Stimulated activated effector memory CD8-positive, alpha-beta T cell treated with anti-CD3 and anti-CD28 coated beads, Interleukin-12 subunit alpha, Interleukin-12 subunit beta, amount 100 ng/mL, for 72 hours (primary cell): ENCODE results near the gene EFCAB8.

Experiments used
- ATAC-seq: fragments of 150-1000 bp; cut with Tn5 transposase; 2 replicates; pipeline ENCODE4 v1.10.0; 2021
- DNase-seq, 2 donors: peaks; one replicate each; pipeline ENCODE4 v3.0.0; 2021 to 2022; ENCODE audit warnings: low spot score in 2 of 2
- H3K27ac Mint-ChIP-seq: one replicate; pipeline ENCODE4 v1.8.0; 2022; ENCODE audit warnings: mild to moderate bottlenecking, mixed read lengths
- H3K36me3 Mint-ChIP-seq: one replicate; pipeline ENCODE4 v1.8.0; 2022; ENCODE audit warnings: mild to moderate bottlenecking, mixed read lengths
- H3K4me1 Mint-ChIP-seq: one replicate; pipeline ENCODE4 v1.8.0; 2022; ENCODE audit warnings: mixed read lengths
- H3K4me3 Mint-ChIP-seq: one replicate; pipeline ENCODE4 v1.8.0; 2022; ENCODE audit warnings: mild to moderate bottlenecking, mixed read lengths
- H3K9me3 Mint-ChIP-seq: one replicate; pipeline ENCODE4 v1.8.0; 2022; ENCODE audit warnings: mixed read lengths

EFCAB8 gene

GRCh38 chr20:33000802-33001466 lies 142.2 kb downstream of the EFCAB8 start:
- Mint-ChIP-seq H3K36me3 (no peaks in the 10 kb centered on the region), H3K4me1 (peaks cover 12% of the 10 kb centered on the region), H3K4me3 (no peak overlapping the region), H3K9me3 (peaks cover 4% of the 10 kb centered on the region), H3K27ac (peak overlapping the region; percentile 39)
- no peak for ATAC-seq
- DNase-seq: no peak

- DNase-seq (no peak), ATAC-seq (no peak)
Measured at GRCh38 chr20:33002087-33002808, 143.5 kb downstream of the EFCAB8 start.

DNA sequence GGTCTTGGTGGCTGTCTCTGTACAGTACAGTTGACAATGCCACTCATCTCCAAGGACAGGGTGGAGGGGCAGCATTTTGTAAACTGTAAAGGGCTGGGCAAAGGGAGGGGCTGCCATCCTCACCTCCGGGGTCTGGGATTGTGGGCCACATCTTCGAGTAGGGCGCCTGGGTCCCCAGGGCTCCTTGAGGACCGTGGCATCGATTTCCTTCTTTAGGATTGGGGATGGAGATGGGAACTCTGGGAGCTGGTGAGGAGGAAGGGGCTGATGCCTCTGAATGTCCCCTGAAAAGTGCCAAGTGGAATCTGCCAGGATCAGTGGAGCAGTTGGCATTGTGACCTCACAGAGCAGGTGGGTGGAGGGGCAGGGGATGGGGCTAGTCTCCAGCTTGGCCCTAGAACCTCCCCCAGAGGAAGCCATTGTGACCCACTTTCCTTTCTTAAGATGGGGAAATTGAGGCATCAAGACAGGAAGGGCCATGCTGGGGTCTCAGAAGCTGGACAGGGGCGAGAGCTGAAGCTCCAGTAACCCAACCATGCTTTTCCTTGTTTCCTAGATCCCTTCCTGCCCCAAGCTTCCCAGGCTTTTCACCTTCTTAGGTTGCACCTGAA lies 145.5 kb downstream of the EFCAB8 start, which contains the start of gene SUN5:
TSS of gene SUN5 (minus strand) at position 293 of the 611 bp plus-strand sequence. CDS start at position 200, 93 bp downstream.
- Mint-ChIP-seq H3K4me1 (peaks cover 5% of the 10 kb centered on the region), H3K36me3 (no peaks in the 10 kb centered on the region), H3K9me3 (peaks cover 4% of the 10 kb centered on the region), H3K27ac (no peak within 1 kb of the TSS), H3K4me3 (no peak within 1 kb of the TSS)
- ATAC-seq (no peak), DNase-seq (no peak)

More at GRCh38 chr20:33002087-33002808, 143.5 kb downstream of the EFCAB8 start:
- Mint-ChIP-seq H3K4me1 (peaks cover 10% of the 10 kb centered on the region), H3K9me3 (peaks cover 4% of the 10 kb centered on the region), H3K4me3 (no peak overlapping the region), H3K36me3 (no peaks in the 10 kb centered on the region), H3K27ac (peak overlapping the region; percentile 44)

GRCh38 chr20:33005132-33005566 lies 146.4 kb downstream of the EFCAB8 start:
- ATAC-seq (peak; percentile 37), DNase-seq (peak in 1 of 2 donors; percentile 60)
- H3K4me1 Mint-ChIP-seq: peaks cover 5% of the 10 kb centered on the region
- no peak overlapping the region for H3K4me3 Mint-ChIP-seq
- no peaks in the 10 kb centered on the region for H3K36me3 Mint-ChIP-seq
- H3K27ac Mint-ChIP-seq: no peak overlapping the region
- H3K9me3 Mint-ChIP-seq: peaks cover 4% of the 10 kb centered on the region

DNA sequence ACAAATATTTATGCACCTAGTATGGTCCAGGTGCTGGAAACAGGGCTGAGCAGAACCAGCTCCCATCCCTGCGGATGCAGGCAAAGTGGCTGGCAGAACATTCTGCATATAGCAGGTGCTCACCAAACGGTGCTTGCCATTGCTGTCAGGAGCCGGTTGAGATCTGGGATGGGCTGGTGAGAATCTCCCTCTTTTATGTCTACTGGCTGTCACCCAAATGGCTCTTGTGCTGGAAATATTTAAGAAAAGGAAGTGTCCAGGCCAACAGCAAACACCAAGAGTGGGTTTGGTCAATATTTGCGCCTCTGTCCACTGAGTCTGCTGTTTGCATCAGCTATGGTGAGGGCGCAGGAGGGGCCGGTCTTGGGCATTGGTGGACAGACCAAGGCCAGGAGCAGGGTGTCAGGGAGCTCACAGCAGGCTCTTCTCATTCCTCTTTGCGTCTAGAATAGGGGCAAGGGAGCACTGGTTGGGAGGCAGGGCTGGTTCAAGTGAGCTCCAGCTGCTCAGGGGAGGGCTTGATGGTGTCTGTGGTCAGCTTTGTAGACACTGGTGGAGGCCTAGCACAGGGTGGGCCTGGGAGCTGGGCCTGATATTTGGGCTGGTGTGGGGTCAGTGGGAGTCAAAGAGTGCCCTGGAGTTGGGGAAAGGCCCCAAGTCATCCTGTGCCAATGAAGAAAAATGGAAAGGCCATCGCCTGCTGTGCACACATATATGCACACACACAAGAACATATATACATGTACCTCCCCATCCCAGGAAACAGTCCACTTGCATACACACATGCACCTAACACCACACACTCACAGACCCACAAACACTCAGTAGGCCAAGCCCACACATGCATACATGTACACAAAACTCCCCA lies 147.4 kb downstream of the EFCAB8 start:
- Mint-ChIP-seq H3K36me3 (no peaks in the 10 kb centered on the region), H3K4me1 (peaks cover 5% of the 10 kb centered on the region), H3K4me3 (no peak overlapping the region), H3K27ac (no peak overlapping the region), H3K9me3 (peaks cover 4% of the 10 kb centered on the region)
- no peak for ATAC-seq
- no peak for DNase-seq

GRCh38 chr20:33006776-33007375 lies 148.2 kb downstream of the EFCAB8 start:
- Mint-ChIP-seq H3K9me3 (peaks cover 4% of the 10 kb centered on the region), H3K4me3 (no peak overlapping the region), H3K27ac (no peak overlapping the region), H3K36me3 (no peaks in the 10 kb centered on the region), H3K4me1 (peaks cover 5% of the 10 kb centered on the region)
- ATAC-seq (no peak), DNase-seq (no peak)

- no peak for ATAC-seq
- no peak for DNase-seq
- H3K9me3 Mint-ChIP-seq: peaks cover 4% of the 10 kb centered on the region
Measured at GRCh38 chr20:33007376-33008335, 148.9 kb downstream of the EFCAB8 start, which contains the start of gene BPIFB2. BPIFB2 (plus strand) TSS chr20:33007704; CDS start chr20:33008575, 871 bp downstream.

DNA sequence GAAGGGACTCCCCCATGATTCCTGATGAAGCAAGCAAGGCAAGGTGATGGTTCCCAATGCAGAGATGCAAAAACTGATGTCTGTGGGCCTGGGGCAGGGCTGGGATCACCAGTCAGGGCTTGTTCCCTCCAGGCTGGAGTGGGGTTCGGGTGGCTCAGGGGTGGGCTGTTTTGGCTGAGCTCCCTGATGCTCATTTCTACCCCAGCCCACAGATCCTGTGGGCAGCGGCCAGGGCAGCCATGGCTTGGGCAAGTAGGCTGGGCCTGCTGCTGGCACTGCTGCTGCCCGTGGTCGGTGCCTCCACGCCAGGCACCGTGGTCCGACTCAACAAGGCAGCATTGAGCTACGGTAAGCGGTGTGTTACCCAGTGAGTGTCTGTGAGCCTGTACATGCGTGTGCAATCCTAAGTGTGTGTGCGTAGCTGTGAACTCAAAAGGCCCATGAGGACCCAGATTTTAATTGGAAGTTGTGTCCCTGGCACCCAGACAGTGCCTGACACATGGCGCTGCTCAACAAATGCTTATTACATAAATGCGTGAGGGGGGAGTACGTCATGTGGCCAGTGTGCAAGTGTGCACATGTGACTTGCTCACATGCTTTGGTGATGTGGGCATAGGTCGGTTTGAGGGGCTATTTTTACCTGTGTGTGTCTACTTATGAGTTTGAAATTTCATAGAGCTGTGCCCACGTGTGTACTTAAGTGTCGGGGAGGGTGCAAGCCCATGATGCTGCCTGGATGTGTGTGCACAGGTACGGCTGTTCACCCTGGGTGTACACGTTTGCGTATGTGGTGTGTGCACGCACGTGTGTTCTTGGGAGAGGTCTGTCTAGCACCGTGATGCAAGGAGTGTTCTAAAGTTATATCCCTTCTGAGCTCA lies 149.9 kb downstream of the EFCAB8 start:
- Mint-ChIP-seq H3K4me3 (no peak overlapping the region), H3K9me3 (peaks cover 4% of the 10 kb centered on the region), H3K36me3 (no peaks in the 10 kb centered on the region), H3K4me1 (peaks cover 5% of the 10 kb centered on the region), H3K27ac (no peak overlapping the region)
- DNase-seq (no peak), ATAC-seq (peak; percentile 12)

More at GRCh38 chr20:33007376-33008335, 148.9 kb downstream of the EFCAB8 start, which contains the start of gene BPIFB2:
- H3K4me3 Mint-ChIP-seq: no peak within 1 kb of the TSS
- H3K36me3 Mint-ChIP-seq: no peaks in the 10 kb centered on the region
- peaks cover 5% of the 10 kb centered on the region for H3K4me1 Mint-ChIP-seq
- no peak within 1 kb of the TSS for H3K27ac Mint-ChIP-seq

DNA sequence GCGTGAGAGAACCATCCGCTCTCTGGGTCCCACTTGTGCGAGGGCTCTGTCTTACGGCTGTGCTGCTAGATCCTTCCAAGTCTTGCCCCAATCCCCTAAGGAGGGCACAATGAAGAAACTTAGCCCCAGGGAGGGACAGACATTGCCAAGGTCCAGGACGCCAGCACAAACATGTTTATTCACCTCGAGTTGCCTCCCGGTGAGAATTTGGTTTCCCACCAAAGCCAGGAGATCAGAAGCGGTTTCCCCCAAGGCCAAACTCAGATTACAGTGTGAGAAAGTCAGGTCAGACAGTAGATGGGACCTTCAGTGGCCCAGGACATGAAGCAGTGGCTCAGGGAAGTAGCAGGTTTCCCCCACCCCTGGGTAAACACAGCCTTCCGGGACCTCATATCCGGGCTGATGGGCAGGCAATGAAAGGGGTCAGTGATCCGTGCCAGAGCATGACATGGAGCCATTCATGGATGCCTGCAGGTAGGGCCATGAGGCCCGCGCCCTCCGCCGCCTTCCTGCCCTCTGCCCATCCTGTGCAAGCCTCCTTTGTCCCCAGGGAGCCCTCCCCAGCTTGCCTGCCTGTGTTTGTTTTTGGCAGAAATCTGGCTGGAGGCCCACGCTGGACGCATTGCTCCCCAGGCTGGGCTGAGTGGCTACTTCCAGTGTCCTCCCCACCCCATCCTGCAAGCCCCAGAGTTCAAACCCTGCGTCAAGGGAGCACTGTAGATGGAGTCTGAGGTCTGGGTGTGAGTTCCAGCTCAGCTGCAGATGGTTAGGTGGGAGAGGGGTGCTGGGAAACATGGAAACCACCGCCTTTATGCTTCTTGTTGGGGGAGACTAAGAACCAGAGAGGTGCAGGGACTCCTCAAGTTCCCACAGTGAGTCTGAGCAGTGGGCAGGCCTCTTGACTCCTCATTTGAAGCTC lies 150.8 kb downstream of the EFCAB8 start:
- H3K9me3 Mint-ChIP-seq: peaks cover 4% of the 10 kb centered on the region

DNA sequence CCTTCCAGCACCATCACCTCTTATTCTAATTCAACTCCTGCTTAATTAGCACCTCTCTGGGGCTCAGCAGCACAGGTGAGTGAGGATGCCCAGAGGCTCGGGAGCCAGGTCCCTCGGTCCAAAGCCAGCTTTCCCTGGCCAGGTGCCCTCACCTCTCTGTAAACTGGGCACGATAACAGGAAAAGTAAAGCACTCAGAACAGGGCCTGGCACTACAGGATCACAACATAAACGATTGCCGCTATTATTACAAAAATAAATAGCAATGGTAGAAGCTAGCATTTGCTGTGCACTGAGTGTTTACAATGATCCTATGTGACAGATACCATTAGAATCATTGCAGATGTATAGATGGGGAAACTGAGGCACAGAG lies 151.4 kb downstream of the EFCAB8 start:
- Mint-ChIP-seq H3K36me3 (no peaks in the 10 kb centered on the region), H3K4me1 (peaks cover 3% of the 10 kb centered on the region), H3K9me3 (peaks cover 3% of the 10 kb centered on the region), H3K27ac (no peak overlapping the region), H3K4me3 (no peak overlapping the region)
- ATAC-seq: no peak
- no peak for DNase-seq

More for the DNA sequence above, 150.8 kb downstream of the EFCAB8 start:
- no peak for DNase-seq
- Mint-ChIP-seq H3K4me1 (peaks cover 5% of the 10 kb centered on the region), H3K27ac (no peak overlapping the region), H3K4me3 (no peak overlapping the region), H3K36me3 (no peaks in the 10 kb centered on the region)
- no peak for ATAC-seq

DNA sequence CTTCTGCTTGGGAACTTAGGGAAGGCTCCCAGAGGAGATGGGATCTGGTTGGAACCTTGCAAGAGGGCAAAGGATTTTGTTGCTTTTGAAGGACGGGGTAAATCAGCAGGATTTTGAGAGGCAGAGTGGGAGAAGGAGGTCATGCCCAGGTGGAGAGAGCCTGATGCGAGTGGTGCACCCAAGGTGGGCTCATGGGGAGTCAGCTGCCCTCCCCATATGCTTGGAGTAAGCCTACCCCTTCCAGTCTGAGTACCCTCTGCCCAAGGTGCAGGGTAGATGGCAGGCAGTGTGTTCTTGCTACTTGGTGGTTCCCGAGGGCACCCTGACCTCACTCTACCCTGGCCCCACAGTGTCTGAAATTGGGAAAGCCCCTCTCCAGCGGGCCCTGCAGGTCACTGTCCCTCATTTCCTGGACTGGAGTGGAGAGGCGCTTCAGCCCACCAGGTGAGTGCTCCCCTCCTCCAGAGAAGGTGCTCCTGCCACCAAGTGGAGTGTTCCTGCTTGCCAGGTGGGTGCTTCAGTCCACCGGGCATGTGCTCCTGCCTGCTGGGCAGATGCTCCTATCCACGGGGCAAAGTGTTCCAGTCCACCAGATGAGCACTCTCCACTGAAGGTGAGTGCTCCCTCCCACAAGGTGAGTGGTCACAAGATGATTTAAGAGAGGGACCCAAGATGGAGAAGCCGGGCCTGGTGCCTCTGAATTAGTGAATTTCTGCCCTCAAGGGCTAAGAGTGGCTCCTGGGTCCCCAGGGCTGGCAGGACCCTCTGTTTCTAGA lies 152.1 kb downstream of the EFCAB8 start:
- no peak overlapping the region for H3K4me3 Mint-ChIP-seq
- DNase-seq: no peak
- no peaks in the 10 kb centered on the region for H3K4me1 Mint-ChIP-seq
- ATAC-seq: no peak
- H3K9me3 Mint-ChIP-seq: no peaks in the 10 kb centered on the region
- H3K27ac Mint-ChIP-seq: no peak overlapping the region
- no peaks in the 10 kb centered on the region for H3K36me3 Mint-ChIP-seq
